ENCODE results near the gene PCDHGA1.

PCDHGA1 gene

DNA sequence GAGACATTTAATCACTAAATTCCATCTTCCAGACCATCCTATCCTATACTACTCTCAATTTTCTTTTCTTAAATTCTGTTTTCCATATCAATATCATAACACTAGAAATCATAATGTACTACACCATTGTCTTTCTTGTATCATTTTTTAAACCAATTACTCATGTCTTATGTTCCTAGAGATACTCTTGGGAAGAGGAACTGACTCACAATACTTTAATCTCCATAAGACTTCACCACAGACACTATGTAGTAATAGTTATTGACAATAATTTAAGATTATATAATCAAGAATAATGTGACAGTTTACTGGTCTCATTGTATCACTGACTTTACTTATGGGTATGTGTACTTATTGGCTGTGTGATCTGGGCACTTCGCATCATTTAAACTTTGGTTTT, 202.4 kb downstream of the PCDHGA1 start:
- no peak for DNase-seq

DNA sequence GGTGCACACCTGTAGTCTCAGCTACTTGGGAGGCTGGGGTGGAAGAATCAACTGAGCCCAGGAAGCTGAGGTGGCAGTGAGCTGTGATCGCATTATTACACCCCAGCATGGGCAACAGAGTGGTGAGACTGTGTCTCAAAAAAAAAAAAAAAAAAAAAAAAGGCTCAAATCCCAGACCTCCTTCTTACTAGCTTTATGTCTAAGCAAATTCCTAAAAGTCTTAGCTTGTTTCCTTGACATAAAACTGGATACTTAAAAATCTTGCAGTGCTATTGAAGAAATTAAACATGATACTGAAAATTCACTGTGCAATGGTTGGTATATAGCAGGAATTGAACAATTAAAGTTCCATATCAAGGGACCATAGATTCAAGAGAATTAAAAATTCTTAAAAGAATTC, 203.6 kb downstream of the PCDHGA1 start:
- DNase-seq = no peak

DNA sequence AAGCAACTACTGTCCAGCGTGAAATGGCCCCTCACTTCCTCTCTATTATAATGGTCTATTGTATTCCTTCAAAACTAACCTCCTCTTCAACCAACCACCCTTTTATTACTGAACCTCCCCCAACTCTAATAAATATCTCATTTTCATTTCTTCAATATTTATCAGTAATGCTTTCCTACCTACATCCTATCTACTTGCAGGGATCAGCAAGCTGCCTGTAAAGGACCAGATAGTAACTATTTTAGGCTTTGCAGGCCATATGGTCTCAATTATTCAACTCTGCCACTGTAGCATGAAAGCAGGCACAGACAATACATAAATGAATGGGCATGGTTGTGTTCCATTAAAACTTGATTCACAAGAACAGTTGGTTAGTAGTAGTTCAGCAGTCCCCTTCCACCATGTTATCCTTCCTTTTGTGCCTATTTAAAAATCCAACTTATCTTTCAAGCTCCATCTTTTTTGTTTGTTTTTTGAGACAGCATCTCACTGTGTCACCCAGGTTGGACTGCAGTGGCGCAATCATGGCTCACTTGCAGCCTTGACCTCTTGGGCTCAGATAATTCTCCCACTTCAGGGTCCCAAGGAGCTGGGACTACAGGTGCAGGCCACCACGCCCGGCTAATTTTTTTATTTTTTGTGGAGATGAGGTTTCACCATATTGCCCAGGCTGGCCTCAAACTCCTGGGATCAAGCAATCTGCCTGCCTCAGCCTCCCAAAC, 204.3 kb downstream of the PCDHGA1 start:
- DNase-seq = no peak

DNA sequence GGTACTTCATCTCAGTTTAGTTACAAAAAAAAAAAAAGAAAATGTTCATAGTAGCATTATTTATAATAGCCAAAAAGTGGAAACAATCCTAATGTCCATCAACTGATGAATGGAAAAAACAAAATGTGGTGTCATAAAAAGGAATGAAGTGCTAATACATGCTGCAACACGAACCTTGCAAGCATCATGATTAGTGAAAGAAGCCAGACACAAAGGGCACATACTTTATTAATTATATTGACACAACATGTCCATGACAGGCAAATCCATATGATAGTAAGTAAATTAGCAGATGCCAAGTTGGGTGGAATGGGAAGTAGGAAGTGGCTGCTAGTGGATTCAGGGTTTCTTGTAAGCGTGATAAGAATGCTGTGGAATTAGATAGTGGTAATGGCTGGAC, 212.7 kb downstream of the PCDHGA1 start:
- DNase-seq = no peak

DNA sequence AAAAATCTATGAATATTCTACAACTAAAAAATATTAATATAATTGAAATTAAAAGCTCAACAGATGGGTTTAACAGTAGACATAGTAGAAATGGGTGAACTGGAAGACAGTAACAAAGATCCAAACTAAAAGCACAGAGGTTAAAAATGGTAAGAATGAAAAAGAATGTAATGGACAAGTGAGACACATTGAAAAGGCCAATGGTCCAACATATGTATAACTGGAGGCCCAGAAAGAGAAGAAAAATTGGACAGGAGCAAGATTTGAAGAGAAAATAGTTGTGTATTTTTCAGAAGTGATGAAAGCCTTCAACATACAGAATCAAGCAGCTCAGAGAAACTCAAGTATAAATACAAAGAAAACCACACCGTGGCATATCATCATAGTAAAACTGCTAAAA, 217.2 kb downstream of the PCDHGA1 start:
- no peak for DNase-seq

DNA sequence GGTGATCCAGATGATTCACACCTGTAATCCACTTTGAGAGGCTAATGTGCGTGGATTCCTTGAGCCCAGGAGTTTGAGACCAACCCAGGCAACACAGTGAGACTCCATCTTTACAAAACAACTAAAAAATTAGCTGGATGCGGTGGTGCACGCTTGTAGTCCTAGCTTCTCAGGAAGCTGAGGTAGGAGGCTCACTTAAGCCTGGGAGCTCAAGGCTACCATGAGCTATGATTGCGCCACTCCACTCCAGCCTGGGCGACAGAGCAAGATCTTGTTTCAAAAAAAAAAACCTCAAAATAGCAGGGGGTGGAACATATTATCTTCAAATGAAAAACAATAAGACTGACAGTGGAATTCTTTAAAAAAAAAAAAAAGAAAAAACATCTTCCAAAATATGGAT, 217.6 kb downstream of the PCDHGA1 start:
- no peak for DNase-seq

DNA sequence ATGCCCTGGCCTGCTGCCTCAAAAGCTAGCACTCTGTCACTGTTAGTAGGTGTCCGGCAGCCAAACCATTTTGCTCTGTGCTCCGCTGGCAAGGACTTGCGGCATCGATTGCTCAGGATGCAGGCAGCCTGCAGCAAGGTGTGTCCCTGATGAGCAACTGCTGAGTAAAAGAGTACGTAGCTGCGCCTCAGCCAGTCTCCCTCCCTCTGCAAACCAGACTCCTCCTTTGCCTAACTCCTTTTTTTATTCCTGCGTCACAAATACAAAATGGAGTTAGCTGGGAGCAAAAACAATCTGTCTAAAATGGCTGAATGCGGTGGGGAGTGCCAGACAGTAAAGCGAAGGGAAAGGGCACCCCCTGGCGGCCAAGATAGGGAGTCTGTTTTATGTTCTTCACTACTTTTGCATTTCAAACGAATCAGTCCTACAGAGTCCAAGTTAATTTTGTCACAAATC, 227.4 kb downstream of the PCDHGA1 start:
- DNase-seq = peak; percentile 78

DNA sequence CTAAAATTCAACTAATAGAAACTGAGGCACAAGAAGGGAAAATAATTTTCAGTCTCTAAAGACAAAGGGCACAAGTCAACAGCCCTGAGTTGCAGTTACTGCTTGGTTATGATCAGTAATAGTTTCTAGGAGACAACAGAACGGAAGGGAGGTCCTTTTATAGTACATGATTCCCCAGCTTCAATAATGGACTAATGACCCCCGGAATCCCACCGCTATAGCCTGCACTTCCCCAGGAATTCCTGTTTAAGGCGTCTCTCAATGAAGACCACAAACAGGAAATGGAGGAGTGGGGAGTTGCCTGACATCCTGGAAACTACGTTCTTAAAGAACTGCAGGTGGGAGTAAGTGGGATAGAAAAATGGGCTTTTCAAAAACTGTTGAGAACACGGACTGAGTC, 227.8 kb downstream of the PCDHGA1 start:
- no peak for DNase-seq

DNA sequence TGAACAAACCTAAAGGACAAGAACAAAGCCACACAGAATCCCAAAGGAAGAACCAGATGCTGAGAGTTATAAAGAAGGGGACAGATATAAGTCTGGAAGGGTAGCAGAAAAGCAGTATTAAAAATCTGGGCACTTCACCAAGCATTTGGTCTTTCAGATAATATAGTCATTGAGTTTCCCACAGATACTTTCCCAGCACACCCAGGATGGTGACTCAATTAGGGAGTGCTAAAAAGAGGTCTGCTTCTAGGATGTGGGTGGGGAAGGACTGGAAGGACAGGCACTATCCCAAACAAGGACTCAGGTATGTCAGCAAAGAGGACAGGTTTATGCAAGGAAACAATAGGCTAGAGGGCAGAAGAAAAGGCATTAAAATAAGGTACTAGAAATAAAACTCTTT, 229.1 kb downstream of the PCDHGA1 start:
- no peak for DNase-seq

DNA sequence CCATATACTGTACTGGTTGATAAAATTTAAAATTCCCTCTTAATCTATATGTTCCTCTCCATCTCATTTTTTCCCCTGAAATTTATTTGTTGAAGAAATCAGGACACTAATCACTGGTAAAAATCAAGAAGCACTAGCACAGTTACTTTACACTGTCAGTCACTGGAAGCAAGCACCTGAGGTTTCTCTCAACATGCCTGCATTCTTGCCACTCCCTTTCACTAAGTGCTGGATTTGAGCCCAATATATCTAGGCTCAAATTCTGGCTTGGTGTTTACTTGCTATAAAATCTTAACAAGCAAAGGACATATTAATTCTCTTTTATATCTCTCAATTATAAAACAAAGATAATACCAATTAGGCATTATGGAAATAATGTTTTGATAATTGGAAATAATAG, 229.8 kb downstream of the PCDHGA1 start:
- DNase-seq = no peak

DNA sequence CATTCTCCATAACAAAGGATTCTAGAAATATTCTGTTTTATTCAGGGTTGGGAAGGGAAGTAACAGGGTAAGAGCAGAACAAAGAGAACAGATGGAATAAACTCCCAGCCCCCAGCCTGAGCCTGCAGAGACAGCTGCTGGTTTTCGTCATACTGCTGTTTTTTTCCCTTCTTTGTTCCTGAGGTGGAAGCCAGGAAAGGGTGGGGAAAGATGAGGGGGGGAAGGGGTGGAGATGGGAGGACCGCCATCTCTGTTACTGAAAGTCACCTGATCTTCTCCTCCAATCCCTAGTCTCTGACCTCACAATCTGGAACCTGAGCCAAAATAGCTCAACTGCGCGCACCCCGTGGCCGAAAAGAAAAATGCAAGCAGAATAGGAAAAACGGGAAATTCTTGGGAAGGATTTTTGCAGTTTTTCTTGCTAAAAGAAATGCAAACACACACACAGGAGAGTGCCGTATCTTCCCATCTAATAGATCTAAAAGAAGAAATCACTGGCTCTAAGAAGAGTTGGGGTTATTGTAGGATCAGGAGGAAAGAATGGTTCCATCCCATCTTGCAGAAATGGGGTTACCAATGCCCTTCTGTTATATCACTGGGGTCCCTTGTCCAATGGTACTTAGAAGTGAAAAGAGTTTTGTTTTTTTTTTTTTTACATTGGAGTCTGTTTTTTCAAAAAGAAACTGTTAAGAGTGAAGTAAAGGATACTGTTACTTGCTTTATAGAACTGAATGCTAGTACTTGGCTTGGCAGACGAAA, 230.6 kb downstream of the PCDHGA1 start:
- DNase-seq = peak; percentile 69

All from right kidney (tissue), 1 donor.